Esophagus squamous epithelium (tissue), 4 donors: ENCODE results near the gene TESK1.
"Not testable (repeated sequence)": the region's sequence is repeated elsewhere in the genome, so short reads cannot be mapped to it uniquely, and the experiment has no call there.

Source experiments
- POLR2A ChIP-seq, 4 donors: fragments of 450-650 bp; IDR thresholded peaks; one replicate each; pipeline ENCODE4 v1.6.1; 2017; ENCODE audit warnings: antibody characterized with exemption in 4 of 4, mild to moderate bottlenecking in 4 of 4, moderate library complexity in 3 of 4
- TF ChIP-seq, protein P1 (sequence below), 6 experiments: fragments of 450-650 bp in 4 of 6; fragments of 200-600 bp in 2 of 6; sonication (generic) in 2 of 6; IDR thresholded peaks; one replicate each; pipeline ENCODE4 v1.5.1; 2016 to 2019; ENCODE audit warnings: antibody characterized with exemption in 6 of 6, mild to moderate bottlenecking in 4 of 6, moderate library complexity in 4 of 6

DNA sequence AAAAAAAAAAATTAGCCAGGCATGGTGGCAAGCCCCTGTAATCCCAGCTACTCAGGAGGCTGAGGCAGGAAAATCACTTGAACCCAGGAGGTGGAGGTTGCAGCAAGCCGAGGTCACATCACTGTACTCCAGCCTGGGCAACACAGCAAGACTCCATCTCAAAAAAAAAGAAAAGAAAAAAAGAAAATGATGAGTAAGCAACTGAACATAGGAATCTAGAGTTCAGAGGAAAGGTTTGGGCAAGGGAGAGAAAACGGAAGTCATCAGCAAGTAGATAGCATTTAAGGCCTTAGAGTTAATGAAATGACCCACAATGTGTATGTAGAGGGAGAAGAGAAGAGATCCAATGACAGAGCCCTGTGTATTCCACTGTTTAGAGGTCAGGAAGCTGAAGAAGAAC lies 8.2 kb upstream of the TESK1 start:
- TF ChIP-seq, protein P1, sequence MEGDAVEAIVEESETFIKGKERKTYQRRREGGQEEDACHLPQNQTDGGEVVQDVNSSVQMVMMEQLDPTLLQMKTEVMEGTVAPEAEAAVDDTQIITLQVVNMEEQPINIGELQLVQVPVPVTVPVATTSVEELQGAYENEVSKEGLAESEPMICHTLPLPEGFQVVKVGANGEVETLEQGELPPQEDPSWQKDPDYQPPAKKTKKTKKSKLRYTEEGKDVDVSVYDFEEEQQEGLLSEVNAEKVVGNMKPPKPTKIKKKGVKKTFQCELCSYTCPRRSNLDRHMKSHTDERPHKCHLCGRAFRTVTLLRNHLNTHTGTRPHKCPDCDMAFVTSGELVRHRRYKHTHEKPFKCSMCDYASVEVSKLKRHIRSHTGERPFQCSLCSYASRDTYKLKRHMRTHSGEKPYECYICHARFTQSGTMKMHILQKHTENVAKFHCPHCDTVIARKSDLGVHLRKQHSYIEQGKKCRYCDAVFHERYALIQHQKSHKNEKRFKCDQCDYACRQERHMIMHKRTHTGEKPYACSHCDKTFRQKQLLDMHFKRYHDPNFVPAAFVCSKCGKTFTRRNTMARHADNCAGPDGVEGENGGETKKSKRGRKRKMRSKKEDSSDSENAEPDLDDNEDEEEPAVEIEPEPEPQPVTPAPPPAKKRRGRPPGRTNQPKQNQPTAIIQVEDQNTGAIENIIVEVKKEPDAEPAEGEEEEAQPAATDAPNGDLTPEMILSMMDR (IDR thresholded peaks at IDR 0.05), result not testable (repeated sequence)
- not testable (repeated sequence) for TF ChIP-seq POLR2A (IDR thresholded peaks at IDR 0.05)
